ENCODE data around the gene LDLR. TPM values are rescaled to one million over a fixed set of nuclear protein-coding genes. Genes with fewer than 3 reads are reported as not detected.

The LDLR gene
- total and polyA plus RNA-seq, 2 donors (not counting 1 experiment from before 2014, with no cell fraction given), result 1.8 to 4.8 TPM

- Histone ChIP-seq H3K9ac (ENCODE audit: low read length) (no peak overlapping the region), H3K36me3 (replicated peaks in 1 of 2; ENCODE audit: control extremely low read depth in 1 of 2, control insufficient read depth in 1 of 2, extremely low read depth in 1 of 2, insufficient read depth in 2 of 2, low read length in 1 of 2) (peaks cover 0 to 4% of the 10 kb centered on the region in 2 experiments), H3K27ac (ENCODE audit: low read length in 2 of 2) (no peak overlapping the region), H4K20me1 (ENCODE audit: control insufficient read depth, insufficient read depth, low read length, poor library complexity, severe bottlenecking) (no peaks in the 10 kb centered on the region), H3K4me1 (ENCODE audit: control insufficient read depth in 2 of 2, insufficient read depth in 2 of 2, low read length in 2 of 2) (no peaks in the 10 kb centered on the region), H3K4me2 (replicated peaks; ENCODE audit: low read depth, low read length, poor library complexity, severe bottlenecking) (no peak overlapping the region), H2AFZ (ENCODE audit: insufficient read depth, low read depth, low read length, poor library complexity, severe bottlenecking) (no peak overlapping the region), H3K4me3 (ENCODE audit: control extremely low read depth in 1 of 5, extremely low read depth in 1 of 5, insufficient read depth in 1 of 5, low read depth in 2 of 5, low read length in 4 of 5) (no peak overlapping the region), H3K79me2 (ENCODE audit: control insufficient read depth, insufficient read depth, low read length) (no peaks in the 10 kb centered on the region), H3K9me3 (ENCODE audit: control extremely low read depth in 1 of 3, control insufficient read depth in 2 of 3, insufficient read depth in 1 of 3, low read length in 2 of 3) (no peaks in the 10 kb centered on the region), H3K27me3 (replicated peaks in 1 of 4; ENCODE audit: control extremely low read depth in 1 of 4, control insufficient read depth in 3 of 4, insufficient read depth in 4 of 4, low read length in 3 of 4) (peaks cover 0 to 4% (median 0%) of the 10 kb centered on the region in 4 experiments)
- TF ChIP-seq EZH2 (IDR thresholded peaks at IDR 0.05; ENCODE audit: borderline replicate concordance, insufficient read depth, low read depth, low read length, poor library complexity, severe bottlenecking) (no peak), CTCF (IDR thresholded peaks at IDR 0.05) (no peak)
- ATAC-seq (ENCODE audit: low read depth) (no peak), DNase-seq (no peak)
- Mint-ChIP-seq H3K27me3 (no peaks in the 10 kb centered on the region), H3K4me1 (no peaks in the 10 kb centered on the region), H3K9me3 (ENCODE audit: insufficient read depth) (no peaks in the 10 kb centered on the region), H3K27ac (no peak overlapping the region), H3K4me3 (no peak overlapping the region)
- intact Hi-C loops (cut with micrococcal nuclease), result no loop called here
- WGBS (ENCODE audit: insufficient coverage), result 100% methylated on average over 4 of the region's 6 CpGs
- CTCF ChIA-PET, result interaction anchor here (1.5 kb wide), 1 partner anchor 18 kb away, joined by 7 read pairs; no protein-coding TSS in a partner anchor
- POLR2A ChIA-PET, result no interaction called here
Observed at GRCh38 chr19:11108746-11109145, 19.5 kb downstream of the LDLR start.

- Mint-ChIP-seq H3K4me3 (no peak overlapping the region), H3K27ac (no peak overlapping the region), H3K27me3 (no peaks in the 10 kb centered on the region), H3K4me1 (no peaks in the 10 kb centered on the region), H3K9me3 (ENCODE audit: insufficient read depth) (no peaks in the 10 kb centered on the region)
- H3K79me2 ChIP-seq (ENCODE audit: control insufficient read depth, insufficient read depth, low read length), result no peaks in the 10 kb centered on the region
- no peak overlapping the region for H3K4me2 ChIP-seq (replicated peaks; ENCODE audit: low read depth, low read length, poor library complexity, severe bottlenecking)
- CTCF ChIA-PET, result interaction anchor here (0.7 to 1.4 kb wide), 2 partner anchors 15 to 896 kb away, joined by 4 to 6 read pairs; no protein-coding TSS in a partner anchor
- ATAC-seq (ENCODE audit: low read depth) (no peak), DNase-seq (no peak)
- peaks cover 0 to 4% of the 10 kb centered on the region in 2 experiments for H3K36me3 ChIP-seq (replicated peaks in 1 of 2; ENCODE audit: control extremely low read depth in 1 of 2, control insufficient read depth in 1 of 2, extremely low read depth in 1 of 2, insufficient read depth in 2 of 2, low read length in 1 of 2)
- no peak overlapping the region for H3K9ac ChIP-seq (ENCODE audit: low read length)
- peaks cover 0 to 7% (median 0%) of the 10 kb centered on the region in 3 donors for H3K9me3 ChIP-seq (ENCODE audit: control extremely low read depth in 1 of 3, control insufficient read depth in 2 of 3, insufficient read depth in 1 of 3, low read length in 2 of 3)
- intact Hi-C loops (cut with micrococcal nuclease), result no loop called here
- H4K20me1 ChIP-seq (ENCODE audit: control insufficient read depth, insufficient read depth, low read length, poor library complexity, severe bottlenecking), result no peaks in the 10 kb centered on the region
- no peak overlapping the region for H3K27ac ChIP-seq (ENCODE audit: low read length in 2 of 2)
- WGBS (ENCODE audit: insufficient coverage), result 92% methylated on average over 6 of the region's 15 CpGs
- POLR2A ChIA-PET, result no interaction called here
- H3K27me3 ChIP-seq (replicated peaks in 1 of 4; ENCODE audit: control extremely low read depth in 1 of 4, control insufficient read depth in 3 of 4, insufficient read depth in 4 of 4, low read length in 3 of 4), result peaks cover 0 to 4% (median 0%) of the 10 kb centered on the region in 4 experiments
- TF ChIP-seq CTCF (IDR thresholded peaks at IDR 0.05) (no peak), EZH2 (IDR thresholded peaks at IDR 0.05; ENCODE audit: borderline replicate concordance, insufficient read depth, low read depth, low read length, poor library complexity, severe bottlenecking) (no peak)
- H3K4me1 ChIP-seq (ENCODE audit: control insufficient read depth in 2 of 2, insufficient read depth in 2 of 2, low read length in 2 of 2), result no peaks in the 10 kb centered on the region
- H3K4me3 ChIP-seq (ENCODE audit: control extremely low read depth in 1 of 5, extremely low read depth in 1 of 5, insufficient read depth in 1 of 5, low read depth in 2 of 5, low read length in 4 of 5), result no peak overlapping the region
- no peak overlapping the region for H2AFZ ChIP-seq (ENCODE audit: insufficient read depth, low read depth, low read length, poor library complexity, severe bottlenecking)
Observed at GRCh38 chr19:11111117-11111770, 22.0 kb downstream of the LDLR start.
